HG03378 (cell line): ENCODE results near the gene POC1B.

Source experiments
- ATAC-seq: cut with Tn5 transposase; IDR thresholded peaks from one replicate; pipeline ENCODE4 v1.9.1; 2021; ENCODE audit warnings: mild to moderate bottlenecking, moderate library complexity; ENCODE audit not compliant: unreplicated experiment

POC1B gene

DNA sequence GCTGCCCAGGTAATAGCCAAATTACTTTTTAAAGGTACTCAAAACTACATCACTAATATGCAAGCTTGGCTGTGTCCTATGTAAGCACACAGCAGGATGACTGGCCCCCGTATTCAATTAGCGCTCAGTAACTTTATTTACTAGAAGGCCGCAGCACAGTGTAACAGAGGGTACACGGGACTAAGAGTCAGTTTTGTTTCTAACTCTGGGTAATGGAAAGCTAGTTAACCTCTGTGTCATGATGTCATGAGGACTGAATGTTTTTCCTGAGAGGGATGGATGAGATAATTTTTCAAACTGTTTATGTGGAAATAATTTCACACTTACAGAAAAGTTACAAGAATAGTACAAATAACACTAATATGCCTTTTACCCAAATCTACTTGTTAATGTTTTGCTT lies 28.4 kb downstream of the POC1B start:
- ATAC-seq = no peak

DNA sequence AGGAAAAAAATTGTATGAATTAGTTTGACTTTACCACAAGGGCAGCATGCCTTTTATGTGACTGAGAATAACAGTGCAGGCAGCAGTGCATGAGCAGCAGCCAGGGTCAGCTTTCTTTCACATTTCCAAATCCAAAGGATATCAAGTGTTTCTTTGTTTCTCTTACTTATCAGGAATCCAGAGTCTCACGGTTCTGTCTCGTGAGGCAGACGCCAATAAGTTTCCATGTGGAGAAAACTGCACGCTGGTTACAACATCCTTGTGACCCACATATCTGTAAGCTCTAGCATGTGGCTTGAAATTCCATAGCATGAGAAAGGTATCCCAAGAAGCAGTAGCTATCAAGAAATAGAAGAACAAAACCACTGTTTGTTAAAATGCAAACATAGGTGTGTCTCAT lies 28.8 kb downstream of the POC1B start:
- ATAC-seq = no peak

DNA sequence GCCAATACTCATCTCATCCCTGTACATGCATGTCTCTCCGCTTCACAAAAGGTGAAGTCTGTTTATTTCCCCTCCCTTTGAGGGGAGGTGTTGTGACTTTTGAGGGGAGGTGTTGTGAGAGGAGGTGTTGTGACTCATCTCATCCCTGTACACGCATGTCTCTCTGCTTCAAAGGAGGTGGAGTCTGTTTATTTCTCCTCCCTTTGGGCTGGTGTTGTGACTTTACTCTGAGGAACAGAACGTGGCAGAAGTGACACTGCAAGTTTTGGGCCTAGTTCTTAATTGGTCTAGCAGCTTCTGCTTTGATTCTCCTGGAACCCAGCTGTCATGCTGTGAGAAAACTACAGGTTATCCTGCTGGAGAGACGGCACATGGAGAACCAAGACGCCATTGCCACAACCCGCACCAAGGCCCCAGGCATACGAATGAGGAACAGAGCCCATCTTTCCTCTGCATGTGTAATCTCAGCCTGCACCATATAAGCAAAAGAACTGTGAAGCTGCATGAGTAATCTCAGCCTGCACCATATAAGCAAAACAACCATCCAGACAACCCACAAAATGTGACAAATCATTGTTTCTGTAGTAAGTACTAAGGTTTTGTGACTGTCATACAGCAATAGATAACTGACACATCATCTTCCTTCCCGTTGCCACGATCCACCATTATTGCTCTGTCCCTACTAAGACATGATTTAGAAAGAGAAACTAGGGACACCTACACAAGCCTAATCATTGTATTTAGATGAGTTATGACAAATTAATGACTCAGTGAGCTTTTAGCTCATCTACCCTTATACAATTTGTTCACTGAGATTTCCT lies 31.2 kb downstream of the POC1B start:
- peak; percentile 53 for ATAC-seq

DNA sequence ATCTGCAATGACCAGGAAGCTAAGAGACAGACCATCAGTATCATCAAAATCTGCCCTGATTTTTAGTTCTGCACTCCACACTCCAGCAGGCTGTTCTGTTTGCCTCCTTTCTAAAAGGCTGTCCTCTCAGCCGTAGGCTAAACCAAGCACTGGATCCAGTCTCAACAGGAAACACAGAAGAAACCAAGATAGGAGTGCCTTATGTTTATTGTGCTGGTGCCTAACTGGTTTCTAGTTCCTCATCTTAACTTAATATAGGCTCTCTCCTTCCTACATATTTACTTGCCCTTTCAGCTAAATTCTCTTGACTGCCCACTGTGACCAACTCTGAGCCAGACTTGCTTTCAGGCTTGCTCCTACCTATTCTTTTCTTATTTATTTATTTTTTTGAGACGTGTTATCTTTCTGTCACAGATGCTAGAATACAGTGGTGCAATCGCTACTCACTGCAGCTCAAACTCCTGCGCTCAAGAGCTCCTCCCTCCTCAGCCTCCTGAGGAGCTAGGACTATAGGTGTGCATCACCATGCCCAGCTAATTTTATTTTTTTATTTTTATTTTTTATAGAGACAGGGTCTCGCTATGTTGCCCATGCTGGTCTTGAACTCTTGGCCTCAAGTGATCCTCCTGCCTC lies 32.1 kb downstream of the POC1B start:
- no peak for ATAC-seq

DNA sequence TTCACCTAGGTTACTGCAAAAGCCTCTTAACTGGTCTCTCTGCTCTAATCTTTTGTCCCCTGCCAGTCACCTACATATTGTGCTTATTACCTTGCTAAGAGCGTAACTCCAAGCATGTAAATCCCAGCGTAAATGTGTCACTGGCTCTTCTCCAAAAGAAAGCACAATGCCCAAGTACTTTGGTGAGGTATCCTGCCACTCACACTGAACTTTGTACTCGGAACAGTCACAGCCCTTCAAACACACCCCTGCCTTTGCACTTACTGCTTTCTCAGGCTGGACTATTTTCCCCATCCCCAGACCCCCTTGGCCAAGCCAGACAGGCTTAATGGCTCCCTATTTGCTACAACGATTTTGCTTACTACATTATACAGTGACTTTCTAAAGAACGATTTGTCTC lies 33.0 kb downstream of the POC1B start:
- no peak for ATAC-seq

DNA sequence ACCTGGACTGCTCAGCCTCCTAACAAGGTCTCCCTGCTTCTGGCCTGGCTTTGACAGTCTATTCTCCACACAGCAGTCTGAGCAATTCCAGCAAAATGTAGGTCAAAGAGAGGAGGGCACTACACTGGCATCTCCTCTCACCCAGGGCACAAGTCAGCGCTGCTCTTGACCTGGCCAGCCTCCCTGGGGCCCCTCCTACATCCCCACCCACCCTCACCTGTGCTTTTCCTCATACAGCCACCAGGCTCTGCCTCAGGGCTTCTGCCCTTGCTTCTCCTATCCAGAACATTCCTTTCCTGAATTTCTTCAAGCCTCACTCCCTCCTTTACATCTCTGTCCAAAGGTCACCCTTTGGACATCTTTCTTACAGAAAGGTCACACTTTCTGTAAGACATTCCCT lies 34.9 kb downstream of the POC1B start:
- no peak for ATAC-seq

DNA sequence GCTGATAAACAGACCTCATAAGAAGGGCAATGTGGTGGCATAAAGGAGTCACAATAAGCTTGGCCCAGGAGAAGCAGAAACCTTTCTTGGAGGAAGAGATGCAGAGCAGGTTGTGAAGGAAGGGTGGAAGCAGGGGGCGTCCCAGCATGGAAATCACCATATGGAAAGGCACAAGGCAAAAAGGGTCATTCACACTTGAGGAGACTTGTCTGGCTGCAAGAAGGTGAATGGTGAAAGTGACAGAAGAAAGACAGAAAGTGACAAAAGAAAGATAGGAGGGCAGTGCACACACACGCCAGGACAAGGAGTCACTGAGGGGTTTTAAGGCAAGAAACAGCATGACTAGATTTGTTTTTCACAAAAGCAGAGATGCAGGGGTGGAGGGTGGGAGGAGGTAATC lies 39.6 kb downstream of the POC1B start:
- no peak for ATAC-seq

DNA sequence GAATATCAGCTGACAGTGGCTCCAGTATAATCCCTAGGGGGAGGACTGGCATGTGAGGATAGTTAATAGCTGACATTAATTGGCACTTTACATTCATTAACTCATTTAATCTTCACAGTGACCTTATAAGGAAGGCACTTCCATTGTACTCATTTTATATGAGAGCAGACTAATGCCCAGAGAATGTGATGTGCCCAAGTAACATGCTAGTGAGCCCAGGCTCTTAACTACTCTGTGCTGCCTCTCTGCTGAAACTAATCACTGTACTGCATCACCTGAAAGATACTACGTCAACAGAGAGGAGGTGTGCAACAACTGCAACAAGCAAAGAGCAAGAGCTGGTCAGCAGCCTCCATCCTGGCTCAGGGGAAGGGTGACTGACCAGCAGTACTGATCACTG lies 41.4 kb downstream of the POC1B start:
- ATAC-seq = no peak

DNA sequence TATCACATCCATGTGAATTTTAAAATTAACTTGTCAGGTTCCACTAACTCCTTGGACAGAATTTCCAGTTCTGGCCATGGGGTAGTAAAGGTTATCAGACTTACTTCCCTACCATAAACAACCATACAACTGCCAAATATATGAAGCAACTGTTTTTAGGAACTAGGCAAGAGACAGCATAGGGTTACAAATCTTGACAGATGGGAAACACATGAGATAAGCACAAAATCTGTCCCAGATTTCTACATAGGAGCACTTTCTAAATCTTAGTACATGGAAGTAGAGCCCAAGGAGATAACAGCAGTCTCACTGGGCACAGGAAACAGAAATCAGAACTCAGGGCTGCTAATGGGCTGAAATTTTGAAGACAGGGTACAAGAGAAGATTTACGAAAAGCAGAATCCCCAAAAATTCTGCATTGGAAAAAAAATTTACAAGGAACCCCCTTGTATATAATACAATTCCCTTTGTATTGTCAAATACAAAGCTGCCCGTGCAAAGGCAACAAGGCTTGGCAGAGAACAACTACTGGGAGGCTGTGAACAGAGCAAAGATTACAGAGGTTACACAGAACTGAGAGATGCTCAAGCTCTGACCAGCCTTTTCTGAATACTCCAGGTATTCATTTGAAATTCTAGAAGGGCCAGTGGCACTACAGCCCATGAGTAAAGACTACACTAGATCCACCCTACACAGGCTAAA lies 44.5 kb downstream of the POC1B start:
- no peak for ATAC-seq

DNA sequence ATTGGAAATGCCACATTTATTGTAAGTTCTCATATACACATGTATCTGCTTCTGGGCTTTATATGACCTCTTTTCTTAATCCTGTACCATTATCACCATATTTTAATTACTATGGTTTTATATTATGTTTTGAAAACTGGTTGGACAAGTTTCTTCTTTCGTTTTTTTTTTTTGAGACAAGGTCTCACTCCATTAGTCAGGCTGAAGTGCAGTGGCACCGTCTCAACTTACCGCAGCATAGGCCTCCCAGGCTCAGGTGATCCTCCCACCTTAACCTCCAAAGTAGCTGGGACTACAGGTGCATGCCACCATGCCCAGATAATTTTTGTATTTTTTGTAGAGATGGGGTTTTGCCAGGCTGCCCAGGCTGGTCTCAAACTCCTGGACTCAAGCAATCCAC lies 45.9 kb downstream of the POC1B start:
- no peak for ATAC-seq

DNA sequence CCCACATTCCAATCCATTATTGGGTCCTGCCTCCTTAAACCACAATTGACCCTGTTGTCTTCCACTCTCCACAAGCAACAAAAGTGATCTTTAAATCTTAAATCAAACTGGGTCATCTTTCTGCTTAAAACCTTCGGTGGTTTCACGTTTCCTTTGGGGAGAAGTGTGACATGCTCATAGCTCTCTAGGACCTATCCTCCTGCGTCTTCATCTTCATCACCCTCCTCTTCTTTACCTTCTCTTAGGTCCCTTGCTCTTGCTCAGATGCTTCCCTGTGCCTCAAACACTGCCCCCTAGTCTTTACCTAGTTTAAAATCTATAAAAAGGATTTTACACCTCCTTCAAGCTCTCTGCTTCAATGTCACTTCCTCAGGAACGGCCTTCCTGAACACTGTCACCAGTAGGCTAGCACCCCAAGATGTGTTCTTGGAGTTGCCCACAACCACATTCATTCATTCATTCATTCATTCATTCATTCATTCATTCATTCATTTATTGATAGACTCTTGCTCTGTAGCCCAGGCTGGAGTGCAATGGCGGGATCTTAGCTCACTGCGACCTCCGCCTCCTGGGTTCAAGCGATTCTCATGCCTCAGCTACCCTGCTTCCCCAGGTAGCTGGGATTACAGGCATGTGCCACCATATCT lies 48.1 kb downstream of the POC1B start:
- ATAC-seq = no peak

DNA sequence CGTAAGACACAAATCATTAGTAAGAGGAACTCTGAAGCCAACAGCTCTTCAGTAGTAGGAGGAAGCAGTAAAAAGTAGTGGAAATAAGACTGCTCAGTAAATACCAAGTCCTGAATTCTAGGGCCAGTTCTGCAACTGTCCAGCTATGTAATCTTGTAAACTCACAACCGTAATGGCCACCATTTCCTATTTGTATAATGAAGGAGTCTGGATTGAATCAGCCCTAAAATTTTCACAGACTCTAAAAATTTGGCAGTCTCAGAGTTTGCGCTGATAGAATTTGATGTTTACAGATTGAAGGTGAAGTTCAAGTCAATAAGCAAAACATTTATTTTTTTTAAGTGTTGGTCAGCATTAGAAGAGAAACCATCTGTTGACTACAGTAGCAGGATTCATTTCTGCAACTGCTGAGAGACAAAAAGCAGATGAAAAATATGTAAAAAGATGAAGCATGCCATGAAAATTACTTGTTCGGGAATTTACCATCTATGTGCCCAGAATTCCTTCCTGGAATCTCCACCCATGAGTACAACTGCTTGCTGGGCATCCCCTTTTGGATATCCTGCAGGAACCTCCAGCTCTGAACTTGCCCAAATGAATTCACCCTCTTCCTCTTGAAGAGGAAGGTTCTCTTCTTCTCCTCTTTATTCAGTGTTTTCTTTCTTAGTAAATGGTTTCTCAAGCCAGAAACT lies 48.8 kb downstream of the POC1B start:
- ATAC-seq = no peak

DNA sequence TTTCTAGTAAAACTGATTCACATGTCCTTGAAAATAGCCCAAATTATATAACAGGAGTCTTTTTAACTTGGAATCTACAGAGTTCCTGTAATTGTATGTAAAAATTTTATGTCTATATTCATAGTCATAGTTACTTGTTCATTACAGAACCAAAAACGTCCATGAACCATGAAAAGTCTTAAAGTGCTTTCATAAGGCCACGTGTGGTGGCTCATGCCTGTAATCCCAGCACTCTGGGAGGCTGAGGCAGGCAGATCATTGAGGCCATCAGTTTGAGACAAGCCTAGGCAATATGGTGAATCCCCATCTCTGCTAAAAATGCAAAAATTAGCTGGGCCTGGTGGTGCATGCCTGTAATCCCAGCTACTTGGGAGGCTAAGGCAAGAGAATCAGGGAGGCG lies 49.6 kb downstream of the POC1B start:
- ATAC-seq = no peak

DNA sequence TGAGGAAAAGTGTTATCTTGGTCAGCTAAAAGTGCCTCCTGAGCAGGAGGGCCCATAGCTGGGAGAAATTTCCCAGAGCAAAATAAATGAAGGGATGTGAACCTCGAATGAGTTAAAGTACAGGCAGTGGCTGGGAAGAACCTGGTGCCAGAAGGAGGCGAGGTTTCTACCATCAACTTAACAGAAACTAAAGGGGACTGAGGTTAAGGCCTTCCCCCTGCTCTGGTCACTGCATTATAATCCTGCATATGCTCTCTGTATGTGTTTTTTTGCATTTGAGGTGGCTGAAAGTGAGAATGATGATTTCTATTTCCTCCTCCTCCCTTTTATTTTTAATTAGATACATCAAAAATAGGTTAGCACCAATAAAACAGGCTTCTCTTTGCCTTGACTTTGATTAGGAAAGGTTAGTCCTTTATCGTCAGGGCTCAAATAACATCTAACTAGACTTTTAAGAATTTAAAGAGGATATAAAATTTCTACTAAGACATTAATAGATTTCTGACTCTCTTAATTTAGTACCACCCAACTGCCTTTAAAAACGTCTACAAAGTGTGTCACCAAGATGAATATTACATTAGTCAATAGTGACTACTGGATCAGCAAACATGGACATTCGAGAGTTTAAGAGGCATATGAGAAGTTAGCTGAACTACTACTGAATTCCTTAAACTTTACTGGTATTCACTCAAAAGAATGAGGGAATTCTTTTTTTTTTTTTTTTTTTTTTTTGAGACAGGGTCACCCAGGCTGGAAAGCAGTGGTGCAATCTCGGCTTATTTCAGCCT lies 50.5 kb downstream of the POC1B start:
- ATAC-seq = no peak

DNA sequence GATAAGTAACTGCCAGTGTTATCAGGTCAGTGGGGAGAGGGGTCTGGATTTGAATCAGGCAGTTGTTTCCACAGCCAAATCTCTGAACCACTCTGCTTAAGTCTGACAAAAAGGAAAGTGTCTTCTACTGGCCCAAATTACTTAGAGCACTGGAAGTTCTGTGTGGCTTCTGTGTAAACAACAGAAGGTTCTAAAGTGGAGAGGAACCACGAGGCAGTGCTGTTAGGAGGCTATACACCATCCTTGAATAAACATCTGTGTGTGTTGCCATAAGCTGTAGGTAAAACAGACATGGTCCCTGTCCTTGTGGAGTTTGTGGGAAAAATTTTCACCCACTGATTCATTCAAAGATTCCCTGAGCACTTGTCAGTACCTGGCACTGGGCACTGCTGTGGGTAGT lies 51.2 kb downstream of the POC1B start:
- ATAC-seq = no peak

DNA sequence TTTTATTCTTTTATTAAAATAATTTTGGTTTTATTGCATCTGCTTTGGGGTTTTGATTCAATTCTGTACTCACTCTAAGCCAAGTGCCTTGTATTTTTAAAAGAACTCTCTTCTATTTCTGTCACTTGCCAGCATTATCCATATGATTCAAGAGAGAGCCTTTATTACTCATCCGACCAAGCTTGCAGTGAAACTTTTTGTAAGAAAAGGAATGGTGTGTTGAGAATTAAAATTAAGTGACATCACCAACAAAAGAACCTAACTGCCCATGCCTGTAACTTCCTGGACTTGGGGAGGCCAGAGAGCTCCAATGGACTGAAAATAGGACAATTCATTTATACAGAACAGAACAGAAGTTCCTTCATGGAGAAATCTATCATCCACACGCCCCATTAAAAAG lies 53.3 kb downstream of the POC1B start:
- no peak for ATAC-seq

DNA sequence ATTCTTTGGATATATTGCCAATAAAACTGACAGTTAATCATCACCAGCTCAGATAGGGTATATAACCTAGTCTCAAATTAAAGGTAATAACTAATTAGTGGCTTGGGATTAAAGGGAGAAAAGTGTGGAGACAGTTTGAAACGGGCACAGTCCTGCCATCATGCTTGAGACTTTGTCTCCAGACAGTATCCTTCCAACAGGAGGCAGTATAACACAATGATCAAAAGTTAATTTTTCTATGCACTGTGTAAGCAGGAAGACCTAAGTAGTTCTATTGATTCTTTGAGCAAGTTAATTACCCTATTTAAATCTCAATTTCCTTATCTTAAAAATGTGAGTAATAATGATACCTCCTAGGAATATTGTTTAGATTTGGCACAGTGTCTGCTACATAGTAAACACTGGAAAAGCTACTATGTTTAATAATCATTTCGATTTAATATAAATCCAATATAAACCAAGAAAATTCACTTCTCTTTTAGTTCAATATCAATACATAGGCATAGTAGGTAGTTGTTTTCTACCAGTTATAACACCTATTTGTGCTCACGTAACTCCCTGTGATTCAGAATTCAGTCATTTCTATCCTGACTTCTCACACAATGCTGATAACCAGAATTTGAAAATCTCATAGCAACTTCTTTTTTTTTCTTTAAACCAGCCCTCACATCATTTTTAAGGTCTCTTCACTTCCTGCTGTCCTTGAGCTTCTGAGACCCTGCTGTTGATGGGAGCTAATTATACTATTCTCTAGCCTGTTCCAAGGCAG lies 54.9 kb downstream of the POC1B start:
- peak; percentile 51 for ATAC-seq

DNA sequence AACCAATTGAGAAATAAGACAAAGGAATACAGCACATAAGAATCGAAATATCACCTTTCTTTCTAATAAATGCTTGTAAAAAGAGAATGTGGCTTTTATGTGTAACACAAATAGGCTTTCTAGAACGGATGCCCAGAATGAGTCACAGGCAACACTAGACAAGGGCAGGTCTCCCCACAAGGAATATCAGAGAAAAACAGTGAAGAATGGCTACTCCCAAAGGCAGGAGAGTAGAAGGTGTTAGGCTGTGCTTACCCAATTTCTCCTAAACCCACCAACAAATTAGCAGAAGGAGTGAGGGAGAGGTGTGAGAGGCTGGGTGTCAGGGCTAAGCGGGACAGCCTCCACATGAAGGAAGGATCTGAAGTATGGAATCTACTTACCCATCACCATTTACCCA lies 56.5 kb downstream of the POC1B start:
- peak; percentile 68 for ATAC-seq

DNA sequence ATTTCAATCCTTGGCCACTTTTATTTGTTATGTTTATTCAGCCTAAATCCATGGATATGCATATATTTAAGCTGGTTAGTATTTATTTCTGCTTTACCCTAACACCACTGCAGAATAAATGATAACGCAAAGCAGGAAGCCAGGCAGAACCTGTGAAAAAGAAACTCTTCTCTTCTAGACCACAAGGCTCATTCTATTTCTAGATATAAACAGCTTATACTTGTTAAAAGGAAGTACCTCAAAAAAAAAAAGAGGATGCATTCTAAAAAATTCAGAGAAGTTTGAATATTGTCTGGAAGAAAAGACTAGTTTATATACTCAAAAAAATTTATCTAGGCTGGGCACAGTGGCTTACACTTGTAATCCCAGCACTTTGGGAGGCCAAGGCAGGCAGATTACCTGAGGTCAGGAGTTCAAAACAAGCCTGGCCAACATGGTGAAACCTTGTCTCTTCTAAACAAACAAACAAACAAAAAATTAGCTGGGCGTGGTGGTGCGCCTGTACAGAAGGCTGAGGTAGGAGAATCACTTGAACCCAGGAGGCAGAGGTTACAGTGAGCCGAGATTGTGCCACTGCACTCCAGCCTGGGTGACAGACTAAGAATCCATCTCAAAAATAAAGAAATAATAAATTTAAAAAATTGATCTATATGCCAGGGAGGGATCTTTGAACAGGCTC lies 57.1 kb downstream of the POC1B start:
- ATAC-seq = peak; percentile 84
